Adrenal gland (tissue), 5 donors: ENCODE results near the gene STK38.
A peak's percentile ranks its signal among the peaks of the same experiment; 100 is the strongest.

Experiments
- POLR2A ChIP-seq, 2 donors: fragments of 450-650 bp; IDR thresholded peaks; one replicate each; pipeline ENCODE4 v1.6.1; 2017; ENCODE audit warnings: antibody characterized with exemption in 2 of 2, mild to moderate bottlenecking in 2 of 2, moderate library complexity in 1 of 2
- TF ChIP-seq, protein P1 (sequence below), 6 experiments: fragments of 450-650 bp in 4 of 6; fragments of 200-600 bp in 2 of 6; sonication (generic) in 1 of 6; IDR thresholded peaks; 1 replicate in 5 of 6; 2 replicates in 1 of 6; pipeline versions ENCODE4 v1.5.1 to v1.8.0; 2016 to 2021; ENCODE audit warnings: antibody characterized with exemption in 6 of 6, mild to moderate bottlenecking in 2 of 6, moderate library complexity in 1 of 6
- donor health status: DM: no; HTN: no; CAD: no.

DNA sequence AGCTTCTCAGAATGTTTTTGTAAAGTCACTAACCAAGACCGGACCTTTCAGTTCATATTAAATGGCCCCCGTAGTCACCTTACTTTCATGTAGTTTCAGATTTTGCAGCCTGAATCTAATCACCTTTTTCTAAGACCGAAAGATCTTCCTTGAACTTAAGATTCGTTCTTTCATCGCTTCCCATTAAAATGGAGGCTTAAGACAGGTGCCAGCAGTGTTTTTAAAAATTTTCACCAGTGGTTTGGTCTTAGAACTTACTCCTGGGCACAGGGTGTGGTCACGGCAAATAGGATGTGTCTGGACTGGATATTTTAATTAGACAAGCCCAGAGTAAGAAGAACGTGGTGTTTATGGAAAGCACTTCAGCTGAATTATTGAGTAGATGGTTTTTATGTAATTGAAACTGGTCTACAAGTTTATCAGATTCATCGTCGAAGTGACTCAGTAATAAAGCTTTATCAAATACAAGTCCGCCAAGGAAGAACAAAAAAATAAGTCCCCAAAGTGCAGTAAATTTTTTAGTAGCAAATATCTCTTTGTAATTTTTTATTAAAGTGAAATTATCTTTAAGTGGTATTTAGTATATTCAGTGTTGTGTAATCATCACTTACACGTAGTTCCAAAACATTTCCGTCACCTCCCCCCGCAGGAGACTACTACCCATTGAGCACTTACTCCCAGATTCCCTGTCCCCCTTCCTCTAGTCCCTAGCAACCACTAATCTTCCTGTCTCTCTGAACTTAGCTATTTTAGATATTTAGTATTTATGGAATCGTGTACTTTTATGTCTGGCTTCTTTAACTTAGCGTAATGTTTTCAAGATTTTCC lies 47.8 kb upstream of the STK38 start:
- TF ChIP-seq, protein P1, sequence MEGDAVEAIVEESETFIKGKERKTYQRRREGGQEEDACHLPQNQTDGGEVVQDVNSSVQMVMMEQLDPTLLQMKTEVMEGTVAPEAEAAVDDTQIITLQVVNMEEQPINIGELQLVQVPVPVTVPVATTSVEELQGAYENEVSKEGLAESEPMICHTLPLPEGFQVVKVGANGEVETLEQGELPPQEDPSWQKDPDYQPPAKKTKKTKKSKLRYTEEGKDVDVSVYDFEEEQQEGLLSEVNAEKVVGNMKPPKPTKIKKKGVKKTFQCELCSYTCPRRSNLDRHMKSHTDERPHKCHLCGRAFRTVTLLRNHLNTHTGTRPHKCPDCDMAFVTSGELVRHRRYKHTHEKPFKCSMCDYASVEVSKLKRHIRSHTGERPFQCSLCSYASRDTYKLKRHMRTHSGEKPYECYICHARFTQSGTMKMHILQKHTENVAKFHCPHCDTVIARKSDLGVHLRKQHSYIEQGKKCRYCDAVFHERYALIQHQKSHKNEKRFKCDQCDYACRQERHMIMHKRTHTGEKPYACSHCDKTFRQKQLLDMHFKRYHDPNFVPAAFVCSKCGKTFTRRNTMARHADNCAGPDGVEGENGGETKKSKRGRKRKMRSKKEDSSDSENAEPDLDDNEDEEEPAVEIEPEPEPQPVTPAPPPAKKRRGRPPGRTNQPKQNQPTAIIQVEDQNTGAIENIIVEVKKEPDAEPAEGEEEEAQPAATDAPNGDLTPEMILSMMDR (IDR thresholded peaks at IDR 0.05): no peak
- peak in 1 of 2 donors; percentile 7 for TF ChIP-seq POLR2A (IDR thresholded peaks at IDR 0.05)
